ENCODE results near the gene CDKN2B.

DNA sequence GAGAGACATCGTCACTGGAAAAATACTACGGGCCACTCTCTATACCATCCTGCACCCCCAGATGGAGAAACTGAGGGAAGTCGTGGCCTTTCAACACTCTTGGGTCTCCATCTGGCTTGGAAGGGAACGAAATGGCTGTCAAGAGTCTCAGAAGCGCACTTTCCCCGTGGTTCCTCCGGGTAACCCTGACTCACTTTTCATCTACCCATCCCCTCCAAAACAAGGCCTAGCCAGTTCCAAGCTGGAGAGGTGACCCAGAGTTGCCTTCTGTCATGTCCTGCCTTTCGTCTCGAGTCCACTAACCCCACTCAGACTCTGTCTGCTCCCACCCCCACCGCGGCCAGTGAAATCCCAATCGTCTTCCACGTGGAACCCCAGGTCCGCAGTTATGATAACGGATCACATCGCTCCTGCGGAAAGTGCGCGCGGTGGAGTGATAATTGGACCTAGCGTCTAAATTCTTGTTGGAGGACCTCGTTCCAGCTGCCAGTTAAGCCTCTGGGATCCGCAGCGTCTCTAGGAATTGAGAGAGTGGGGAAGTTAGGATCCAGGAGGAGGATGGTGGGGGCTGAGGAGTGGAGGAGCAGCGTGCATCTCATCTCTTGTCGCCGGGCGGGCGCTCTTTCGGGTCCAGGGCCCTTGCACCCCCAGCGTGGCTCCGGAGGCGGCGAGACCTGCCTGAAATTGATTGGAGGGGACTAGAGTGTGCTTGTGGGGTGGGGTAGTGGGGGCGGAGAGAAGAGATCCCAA lies 19.5 kb downstream of the CDKN2B start:
- TF ChIP-seq, protein P1, sequence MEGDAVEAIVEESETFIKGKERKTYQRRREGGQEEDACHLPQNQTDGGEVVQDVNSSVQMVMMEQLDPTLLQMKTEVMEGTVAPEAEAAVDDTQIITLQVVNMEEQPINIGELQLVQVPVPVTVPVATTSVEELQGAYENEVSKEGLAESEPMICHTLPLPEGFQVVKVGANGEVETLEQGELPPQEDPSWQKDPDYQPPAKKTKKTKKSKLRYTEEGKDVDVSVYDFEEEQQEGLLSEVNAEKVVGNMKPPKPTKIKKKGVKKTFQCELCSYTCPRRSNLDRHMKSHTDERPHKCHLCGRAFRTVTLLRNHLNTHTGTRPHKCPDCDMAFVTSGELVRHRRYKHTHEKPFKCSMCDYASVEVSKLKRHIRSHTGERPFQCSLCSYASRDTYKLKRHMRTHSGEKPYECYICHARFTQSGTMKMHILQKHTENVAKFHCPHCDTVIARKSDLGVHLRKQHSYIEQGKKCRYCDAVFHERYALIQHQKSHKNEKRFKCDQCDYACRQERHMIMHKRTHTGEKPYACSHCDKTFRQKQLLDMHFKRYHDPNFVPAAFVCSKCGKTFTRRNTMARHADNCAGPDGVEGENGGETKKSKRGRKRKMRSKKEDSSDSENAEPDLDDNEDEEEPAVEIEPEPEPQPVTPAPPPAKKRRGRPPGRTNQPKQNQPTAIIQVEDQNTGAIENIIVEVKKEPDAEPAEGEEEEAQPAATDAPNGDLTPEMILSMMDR (IDR thresholded peaks at IDR 0.05; ENCODE audit: low read depth, low read length, poor library complexity, severe bottlenecking) = no peak
- no peak for TF ChIP-seq EZH2phosphoT487 (IDR thresholded peaks at IDR 0.05; ENCODE audit: borderline replicate concordance, low read length)
